ENCODE measurements around the gene ZNF366.

Gene ZNF366

DNA sequence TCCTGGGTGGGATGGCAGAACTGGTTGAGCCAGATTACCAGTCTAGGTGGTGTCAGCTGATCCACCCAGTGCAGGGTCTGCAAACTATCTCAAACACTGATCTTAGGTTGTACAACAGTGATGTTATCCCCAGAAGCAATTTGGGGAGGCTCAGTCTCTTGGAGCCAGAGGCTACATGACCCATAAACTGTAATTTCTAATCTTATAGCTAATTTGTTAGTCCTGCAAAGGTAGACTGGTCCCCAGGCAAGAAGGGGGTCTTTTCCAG, 5.3 kb upstream of the ZNF366 start:
- H3K4me1 ChIP-seq (ENCODE audit: control insufficient read depth, insufficient read depth, low read length) = no peaks in the 10 kb centered on the region
- CTCF ChIA-PET = interaction anchor here (1.1 to 2.2 kb wide), 2 partner anchors 11 to 111 kb away, joined by 7 to 14 read pairs; no protein-coding TSS in a partner anchor
- no peak overlapping the region for H3K27ac ChIP-seq (ENCODE audit: extremely low read depth, low read depth, low read length)
- H3K36me3 ChIP-seq (ENCODE audit: control insufficient read depth in 2 of 2, insufficient read depth in 1 of 2, low read length in 2 of 2) = no peaks in the 10 kb centered on the region
- no peaks in the 10 kb centered on the region for H3K9me3 ChIP-seq (ENCODE audit: control insufficient read depth, insufficient read depth, low read depth, low read length)
- no peak overlapping the region for H3K4me3 ChIP-seq (ENCODE audit: low read depth, low read length)
- POLR2A ChIA-PET = no interaction called here
- TF ChIP-seq SP2 (tag by site-specific recombination; IDR thresholded peaks at IDR 0.05) (no peak), ZNF311 (tag by site-specific recombination; IDR thresholded peaks at IDR 0.05; ENCODE audit: borderline replicate concordance) (no peak), KLF10 (tag by site-specific recombination; IDR thresholded peaks at IDR 0.05) (no peak), ZNF629 (tag by site-specific recombination; IDR thresholded peaks at IDR 0.05) (no peak), ZNF791 (tag by site-specific recombination; IDR thresholded peaks at IDR 0.05) (no peak), ZNF138 (tag by site-specific recombination; IDR thresholded peaks at IDR 0.05; ENCODE audit: borderline replicate concordance) (no peak), ZSCAN30 (tag by site-specific recombination; IDR thresholded peaks at IDR 0.05) (no peak), SETDB1 (IDR thresholded peaks at IDR 0.05; ENCODE audit: insufficient read length, low read length) (no peak), ZFP37 (tag by site-specific recombination; IDR thresholded peaks at IDR 0.05) (no peak), ZBTB21 (tag by site-specific recombination; IDR thresholded peaks at IDR 0.05) (no peak), ZNF785 (tag by site-specific recombination; IDR thresholded peaks at IDR 0.05) (no peak), ZNF549 (tag by site-specific recombination; IDR thresholded peaks at IDR 0.05) (no peak), ZNF366 (tag by site-specific recombination; conservative IDR thresholded peaks at IDR 0.05) (no peak)
- TF ChIP-seq, protein P1, sequence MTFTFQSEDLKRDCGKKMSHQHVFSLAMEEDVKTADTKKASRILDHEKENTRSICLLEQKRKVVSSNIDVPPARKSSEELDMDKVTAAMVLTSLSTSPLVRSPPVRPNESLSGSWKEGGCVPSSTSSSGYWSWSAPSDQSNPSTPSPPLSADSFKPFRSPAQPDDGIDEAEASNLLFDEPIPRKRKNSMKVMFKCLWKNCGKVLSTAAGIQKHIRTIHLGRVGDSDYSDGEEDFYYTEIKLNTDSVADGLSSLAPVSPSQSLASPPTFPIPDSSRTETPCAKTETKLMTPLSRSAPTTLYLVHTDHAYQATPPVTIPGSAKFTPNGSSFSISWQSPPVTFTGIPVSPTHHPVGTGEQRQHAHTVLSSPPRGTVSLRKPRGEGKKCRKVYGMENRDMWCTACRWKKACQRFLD (tag by site-specific recombination; IDR thresholded peaks at IDR 0.05) = no peak
- TF ChIP-seq, protein P2, sequence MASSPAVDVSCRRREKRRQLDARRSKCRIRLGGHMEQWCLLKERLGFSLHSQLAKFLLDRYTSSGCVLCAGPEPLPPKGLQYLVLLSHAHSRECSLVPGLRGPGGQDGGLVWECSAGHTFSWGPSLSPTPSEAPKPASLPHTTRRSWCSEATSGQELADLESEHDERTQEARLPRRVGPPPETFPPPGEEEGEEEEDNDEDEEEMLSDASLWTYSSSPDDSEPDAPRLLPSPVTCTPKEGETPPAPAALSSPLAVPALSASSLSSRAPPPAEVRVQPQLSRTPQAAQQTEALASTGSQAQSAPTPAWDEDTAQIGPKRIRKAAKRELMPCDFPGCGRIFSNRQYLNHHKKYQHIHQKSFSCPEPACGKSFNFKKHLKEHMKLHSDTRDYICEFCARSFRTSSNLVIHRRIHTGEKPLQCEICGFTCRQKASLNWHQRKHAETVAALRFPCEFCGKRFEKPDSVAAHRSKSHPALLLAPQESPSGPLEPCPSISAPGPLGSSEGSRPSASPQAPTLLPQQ (tag by site-specific recombination; IDR thresholded peaks at IDR 0.05) = no peak
- TF ChIP-seq, protein P3, sequence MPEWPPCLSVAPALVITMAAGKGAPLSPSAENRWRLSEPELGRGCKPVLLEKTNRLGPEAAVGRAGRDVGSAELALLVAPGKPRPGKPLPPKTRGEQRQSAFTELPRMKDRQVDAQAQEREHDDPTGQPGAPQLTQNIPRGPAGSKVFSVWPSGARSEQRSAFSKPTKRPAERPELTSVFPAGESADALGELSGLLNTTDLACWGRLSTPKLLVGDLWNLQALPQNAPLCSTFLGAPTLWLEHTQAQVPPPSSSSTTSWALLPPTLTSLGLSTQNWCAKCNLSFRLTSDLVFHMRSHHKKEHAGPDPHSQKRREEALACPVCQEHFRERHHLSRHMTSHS (tag by site-specific recombination; IDR thresholded peaks at IDR 0.05) = no peak

DNA sequence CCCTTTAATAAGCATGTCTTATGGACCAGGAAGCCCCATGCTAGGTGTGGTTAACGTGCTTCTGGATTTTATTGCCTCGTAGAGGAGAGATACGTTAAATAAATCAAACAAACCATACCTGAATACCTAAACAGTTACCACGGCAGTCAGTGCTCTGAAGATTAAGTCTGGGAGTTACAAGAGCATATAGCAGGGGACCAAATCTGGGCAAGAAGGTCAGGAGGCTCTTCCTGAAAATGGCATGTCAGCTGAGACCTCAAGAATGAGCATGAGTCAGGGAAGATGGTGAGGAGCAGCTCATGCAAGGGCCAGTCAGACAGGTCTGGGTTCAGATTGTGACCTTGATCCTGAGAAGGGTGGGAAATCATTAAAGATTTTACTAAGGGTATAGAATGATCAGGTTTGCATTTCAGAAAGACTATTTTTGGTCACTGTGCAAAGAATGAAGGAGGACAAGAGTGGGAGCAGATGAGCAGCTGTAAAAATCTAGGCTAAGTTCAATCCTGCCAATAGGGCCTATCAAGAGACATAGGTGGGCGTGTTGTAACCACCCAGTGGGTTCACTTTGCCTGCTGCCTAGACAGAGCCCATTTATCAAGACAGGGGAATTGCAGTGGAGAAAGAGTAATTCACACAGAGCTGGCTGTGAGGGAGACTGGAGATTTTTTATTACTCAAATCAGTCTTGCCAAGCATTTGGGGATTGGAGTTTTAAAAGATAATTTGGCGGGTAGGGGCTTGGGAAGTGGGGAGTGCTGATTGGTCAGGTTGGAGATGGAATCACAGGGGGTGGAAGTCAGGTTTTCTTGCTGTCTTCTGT, 4.8 kb upstream of the ZNF366 start:
- Histone ChIP-seq H3K27ac (ENCODE audit: extremely low read depth, low read depth, low read length) (no peak overlapping the region), H3K9me3 (ENCODE audit: control insufficient read depth, insufficient read depth, low read depth, low read length) (no peaks in the 10 kb centered on the region), H3K36me3 (ENCODE audit: control insufficient read depth in 2 of 2, insufficient read depth in 1 of 2, low read length in 2 of 2) (no peaks in the 10 kb centered on the region), H3K4me3 (ENCODE audit: low read depth, low read length) (no peak overlapping the region), H3K4me1 (ENCODE audit: control insufficient read depth, insufficient read depth, low read length) (no peaks in the 10 kb centered on the region)
- TF ChIP-seq, protein P4, sequence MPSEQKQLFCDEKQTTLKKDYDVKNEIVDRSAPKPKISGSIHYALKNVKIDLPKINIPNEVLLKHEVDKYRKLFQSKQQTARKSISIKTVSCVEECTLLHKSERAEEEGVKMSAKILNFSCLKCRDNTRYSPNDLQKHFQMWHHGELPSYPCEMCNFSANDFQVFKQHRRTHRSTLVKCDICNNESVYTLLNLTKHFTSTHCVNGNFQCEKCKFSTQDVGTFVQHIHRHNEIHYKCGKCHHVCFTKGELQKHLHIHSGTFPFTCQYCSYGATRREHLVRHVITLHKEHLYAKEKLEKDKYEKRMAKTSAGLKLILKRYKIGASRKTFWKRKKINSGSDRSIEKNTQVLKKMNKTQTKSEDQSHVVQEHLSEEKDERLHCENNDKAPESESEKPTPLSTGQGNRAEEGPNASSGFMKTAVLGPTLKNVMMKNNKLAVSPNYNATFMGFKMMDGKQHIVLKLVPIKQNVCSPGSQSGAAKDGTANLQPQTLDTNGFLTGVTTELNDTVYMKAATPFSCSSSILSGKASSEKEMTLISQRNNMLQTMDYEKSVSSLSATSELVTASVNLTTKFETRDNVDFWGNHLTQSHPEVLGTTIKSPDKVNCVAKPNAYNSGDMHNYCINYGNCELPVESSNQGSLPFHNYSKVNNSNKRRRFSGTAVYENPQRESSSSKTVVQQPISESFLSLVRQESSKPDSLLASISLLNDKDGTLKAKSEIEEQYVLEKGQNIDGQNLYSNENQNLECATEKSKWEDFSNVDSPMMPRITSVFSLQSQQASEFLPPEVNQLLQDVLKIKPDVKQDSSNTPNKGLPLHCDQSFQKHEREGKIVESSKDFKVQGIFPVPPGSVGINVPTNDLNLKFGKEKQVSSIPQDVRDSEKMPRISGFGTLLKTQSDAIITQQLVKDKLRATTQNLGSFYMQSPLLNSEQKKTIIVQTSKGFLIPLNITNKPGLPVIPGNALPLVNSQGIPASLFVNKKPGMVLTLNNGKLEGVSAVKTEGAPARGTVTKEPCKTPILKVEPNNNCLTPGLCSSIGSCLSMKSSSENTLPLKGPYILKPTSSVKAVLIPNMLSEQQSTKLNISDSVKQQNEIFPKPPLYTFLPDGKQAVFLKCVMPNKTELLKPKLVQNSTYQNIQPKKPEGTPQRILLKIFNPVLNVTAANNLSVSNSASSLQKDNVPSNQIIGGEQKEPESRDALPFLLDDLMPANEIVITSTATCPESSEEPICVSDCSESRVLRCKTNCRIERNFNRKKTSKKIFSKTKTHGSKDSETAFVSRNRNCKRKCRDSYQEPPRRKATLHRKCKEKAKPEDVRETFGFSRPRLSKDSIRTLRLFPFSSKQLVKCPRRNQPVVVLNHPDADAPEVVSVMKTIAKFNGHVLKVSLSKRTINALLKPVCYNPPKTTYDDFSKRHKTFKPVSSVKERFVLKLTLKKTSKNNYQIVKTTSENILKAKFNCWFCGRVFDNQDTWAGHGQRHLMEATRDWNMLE (tag by site-specific recombination; conservative IDR thresholded peaks at IDR 0.05; ENCODE audit: low read depth) = no peak
- peak; percentile 58 for TF ChIP-seq ZFHX2 (tag by site-specific recombination; conservative IDR thresholded peaks at IDR 0.05)
- no peak for TF ChIP-seq SCRT1 (tag by site-specific recombination; IDR thresholded peaks at IDR 0.05; ENCODE audit: borderline replicate concordance)
- TF ChIP-seq EGR2 (tag by site-specific recombination; IDR thresholded peaks at IDR 0.05; ENCODE audit: low read depth) = peak; percentile 68
- no peak for TF ChIP-seq ZNF10 (tag by site-specific recombination; IDR thresholded peaks at IDR 0.05)
- CTCF ChIA-PET = interaction anchor here (0.6 kb wide), 1 partner anchor 1767 kb away, joined by 3 read pairs; no protein-coding TSS in a partner anchor
- POLR2A ChIA-PET = no interaction called here
